Activated naive CD8-positive, alpha-beta T cell treated with anti-CD3 and anti-CD28 coated beads for 36 hours (primary cell): ENCODE results near the gene METTL16. TPM values are rescaled to one million over a fixed set of nuclear protein-coding genes. Genes with fewer than 3 reads are reported as not detected.

Experiments
- DNase-seq: peaks from one replicate; pipeline ENCODE4 v3.0.0; 2021
- H3K27ac Mint-ChIP-seq: one replicate; pipeline ENCODE4 v1.8.0; 2022; ENCODE audit warnings: mild to moderate bottlenecking, moderate library complexity, mixed read lengths
- H3K27me3 Mint-ChIP-seq: one replicate; pipeline ENCODE4 v1.8.0; 2022; ENCODE audit warnings: mild to moderate bottlenecking, mixed read lengths
- H3K36me3 Mint-ChIP-seq: one replicate; pipeline ENCODE4 v1.8.0; 2021; ENCODE audit warnings: mild to moderate bottlenecking, mixed read lengths
- H3K4me1 Mint-ChIP-seq: one replicate; pipeline ENCODE4 v1.8.0; 2021; ENCODE audit warnings: mixed read lengths
- H3K4me3 Mint-ChIP-seq: one replicate; pipeline ENCODE4 v1.8.0; 2022; ENCODE audit warnings: mild to moderate bottlenecking, moderate library complexity, mixed read lengths
- H3K9me3 Mint-ChIP-seq: one replicate; pipeline ENCODE4 v1.8.0; 2022; ENCODE audit warnings: mixed read lengths
- total RNA-seq, 2 experiments: library from RNA; stranded (reverse); gene quantifications; one replicate each; pipeline ENCODE4 v1.2.3, GENCODE V29; 2021

Gene METTL16
- total RNA-seq, 2 experiments from 2014 or later: 61.7 to 66.5 TPM

DNA sequence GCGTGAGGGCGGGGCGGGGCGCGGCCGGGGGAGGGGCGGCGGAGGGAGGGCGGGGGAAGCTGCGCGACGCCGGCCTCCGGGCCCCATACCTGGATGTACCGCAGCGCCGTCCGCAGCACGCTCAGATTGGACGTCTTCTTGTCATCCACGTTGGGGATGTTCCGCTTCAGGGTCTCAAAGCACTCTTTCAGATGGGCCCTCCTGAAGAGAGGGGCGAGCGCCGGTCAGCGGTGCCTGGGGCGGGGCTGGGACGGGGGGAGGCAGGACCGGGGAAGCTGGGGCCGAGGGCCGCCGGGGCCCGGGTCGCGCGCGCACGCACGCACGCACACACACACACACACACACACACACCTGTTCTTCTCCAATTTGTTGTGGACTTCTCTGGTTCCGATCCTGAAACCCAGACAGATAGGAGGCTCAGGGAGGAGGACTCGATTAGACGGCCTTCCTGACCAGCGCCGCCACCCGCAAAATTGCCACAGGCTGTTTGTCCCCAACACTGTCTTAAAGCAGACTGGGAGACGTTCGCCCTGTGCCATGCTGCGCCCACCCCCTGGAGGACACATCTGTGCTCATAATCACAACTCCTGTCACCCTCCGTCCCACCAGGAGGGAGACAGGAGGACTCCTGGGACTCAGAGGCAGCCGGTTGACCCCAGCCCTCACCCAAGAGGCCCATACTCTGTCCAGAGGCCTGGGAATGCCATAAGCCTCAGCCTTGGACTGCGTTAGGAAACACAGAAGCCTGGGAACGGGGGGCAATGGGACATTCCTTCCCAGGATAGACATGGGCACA, 117.5 kb downstream of the METTL16 start:
- H3K27me3 Mint-ChIP-seq: no peaks in the 10 kb centered on the region
- H3K36me3 Mint-ChIP-seq: peaks cover 16% of the 10 kb centered on the region
- peak overlapping the region; percentile 89 for H3K27ac Mint-ChIP-seq
- no peaks in the 10 kb centered on the region for H3K9me3 Mint-ChIP-seq
- peak overlapping the region; percentile 83 for H3K4me3 Mint-ChIP-seq
- DNase-seq: no peak
- H3K4me1 Mint-ChIP-seq: peaks cover 61% of the 10 kb centered on the region

DNA sequence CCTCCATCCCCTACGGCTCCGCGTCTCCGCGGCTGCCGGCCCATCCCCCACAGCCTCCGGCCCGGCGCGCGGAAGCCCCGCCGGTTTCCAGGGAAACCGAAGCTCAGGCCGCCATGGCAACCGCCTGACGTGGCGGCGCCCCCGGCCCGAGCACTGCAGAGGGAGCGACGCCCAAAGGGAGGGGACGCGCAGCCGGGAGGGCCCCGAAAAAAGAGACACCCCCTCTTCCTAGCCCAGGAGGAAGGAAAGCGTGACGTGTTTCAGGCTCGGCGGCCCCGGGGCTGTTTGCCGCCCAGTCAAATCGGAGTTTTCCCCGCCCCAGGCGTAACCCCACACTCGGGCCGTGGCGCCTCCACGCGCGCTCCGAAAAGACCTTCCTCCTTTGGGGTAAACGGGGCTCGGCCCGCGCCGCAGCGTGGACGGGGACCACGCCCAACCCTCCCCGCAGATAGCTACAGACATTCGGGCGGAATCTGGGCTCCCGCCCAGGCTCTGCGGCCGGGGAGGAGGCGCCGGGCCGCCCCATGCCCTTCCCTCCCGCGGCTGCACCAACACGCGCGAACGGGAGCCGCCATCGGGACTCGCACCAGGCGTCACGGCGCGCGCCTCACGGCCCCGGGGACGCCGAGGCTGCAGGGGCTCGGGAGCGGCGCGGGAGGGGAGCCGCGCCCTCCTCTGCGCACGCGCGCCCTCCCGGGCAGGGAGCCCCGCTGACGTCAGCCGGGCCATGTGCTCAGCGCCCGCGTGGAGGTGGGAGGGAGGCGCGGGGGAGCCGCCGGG, 118.3 kb downstream of the METTL16 start:
- Mint-ChIP-seq H3K4me3 (peak overlapping the region; percentile 82), H3K27ac (peak overlapping the region; percentile 94)

DNA sequence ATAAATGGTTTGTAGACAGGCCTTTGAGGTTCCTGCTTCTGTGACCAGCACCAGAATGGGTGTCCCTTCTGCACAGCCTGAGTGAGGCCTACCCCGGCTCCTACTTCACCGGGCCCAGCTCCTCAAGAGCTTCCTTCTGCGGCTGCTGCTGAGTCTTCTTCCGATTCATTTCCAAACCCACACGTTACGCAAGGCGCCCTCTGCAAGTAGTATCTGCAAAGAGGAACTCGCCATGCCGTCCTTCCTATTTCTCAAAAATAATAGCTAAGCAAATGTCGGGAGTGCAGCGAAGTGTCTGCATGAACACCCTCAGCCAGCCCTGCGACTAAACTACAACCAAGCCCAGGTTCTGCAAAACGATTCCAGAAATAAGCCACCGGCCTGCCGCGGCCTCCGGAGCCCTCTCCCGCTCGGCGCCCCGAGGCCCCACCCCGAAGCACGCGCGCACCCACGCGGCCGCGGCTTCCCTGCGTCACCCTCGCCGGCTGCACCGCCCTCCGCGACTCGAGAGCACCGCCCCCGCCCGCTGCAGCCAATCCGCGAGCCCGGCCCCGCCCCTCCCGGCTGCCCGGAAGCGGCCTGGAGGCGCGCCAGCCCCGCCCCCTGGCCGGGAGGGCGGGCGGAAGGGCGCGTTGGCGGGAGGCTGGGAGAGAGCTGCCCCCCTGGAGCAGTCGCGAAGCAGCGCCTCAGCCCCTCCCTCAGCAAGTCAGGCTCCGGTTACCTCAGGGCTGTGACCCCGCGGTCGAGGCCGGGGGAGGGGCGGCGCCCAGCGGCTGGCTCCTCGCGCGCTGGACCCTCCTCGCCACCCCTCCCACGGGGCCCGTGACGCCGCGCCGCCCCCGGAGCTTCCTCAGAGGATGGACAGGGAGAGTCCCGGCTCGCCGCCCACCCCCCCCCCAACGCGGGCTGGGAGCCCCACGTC, 119.2 kb downstream of the METTL16 start:
- peak overlapping the region; percentile 98 for H3K27ac Mint-ChIP-seq
- DNase-seq: peak; percentile 100
- peaks cover 50% of the 10 kb centered on the region for H3K4me1 Mint-ChIP-seq
- H3K27me3 Mint-ChIP-seq: no peaks in the 10 kb centered on the region
- H3K4me3 Mint-ChIP-seq: peak overlapping the region; percentile 93
- H3K9me3 Mint-ChIP-seq: no peaks in the 10 kb centered on the region
- H3K36me3 Mint-ChIP-seq: peaks cover 16% of the 10 kb centered on the region

More for the DNA sequence above, 118.3 kb downstream of the METTL16 start:
- Mint-ChIP-seq H3K36me3 (peaks cover 16% of the 10 kb centered on the region), H3K4me1 (peaks cover 58% of the 10 kb centered on the region), H3K27me3 (no peaks in the 10 kb centered on the region), H3K9me3 (no peaks in the 10 kb centered on the region)
- DNase-seq: peak; percentile 94

DNA sequence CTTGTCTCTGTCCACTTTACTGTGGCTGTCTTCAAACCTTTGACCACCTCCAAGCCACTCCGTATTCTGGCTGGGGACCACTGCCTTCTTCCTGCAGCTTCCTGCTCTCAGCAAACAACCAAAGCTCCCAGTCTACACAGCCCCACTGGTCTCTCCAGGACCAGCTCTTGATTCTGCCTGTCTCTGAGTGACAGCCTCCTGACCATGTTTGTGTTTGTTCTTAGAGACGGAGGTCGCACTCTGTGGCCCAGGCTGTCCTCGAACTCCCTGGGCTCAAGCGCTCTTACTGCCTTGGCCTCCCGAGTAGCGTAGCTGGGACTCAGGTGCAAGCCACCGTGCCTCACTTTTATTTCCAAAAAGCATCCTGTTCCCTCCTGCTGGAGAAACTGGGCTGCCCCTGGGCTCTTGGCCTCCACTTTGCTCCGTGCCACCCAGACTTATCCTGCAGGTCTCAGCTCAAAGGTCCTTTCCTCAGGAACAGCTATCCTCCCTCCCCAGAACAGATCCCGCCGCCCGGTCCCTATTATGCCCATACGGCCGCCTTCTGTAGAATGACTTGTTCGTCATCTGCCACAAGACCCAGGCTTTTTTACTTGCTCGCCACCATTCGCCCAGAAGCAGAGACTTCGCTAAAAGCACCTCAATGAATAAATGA, 120.0 kb downstream of the METTL16 start:
- Mint-ChIP-seq H3K4me3 (peak overlapping the region; percentile 93), H3K4me1 (peaks cover 42% of the 10 kb centered on the region), H3K36me3 (peaks cover 16% of the 10 kb centered on the region), H3K9me3 (no peaks in the 10 kb centered on the region), H3K27ac (peak overlapping the region; percentile 98), H3K27me3 (no peaks in the 10 kb centered on the region)
- no peak for DNase-seq

DNA sequence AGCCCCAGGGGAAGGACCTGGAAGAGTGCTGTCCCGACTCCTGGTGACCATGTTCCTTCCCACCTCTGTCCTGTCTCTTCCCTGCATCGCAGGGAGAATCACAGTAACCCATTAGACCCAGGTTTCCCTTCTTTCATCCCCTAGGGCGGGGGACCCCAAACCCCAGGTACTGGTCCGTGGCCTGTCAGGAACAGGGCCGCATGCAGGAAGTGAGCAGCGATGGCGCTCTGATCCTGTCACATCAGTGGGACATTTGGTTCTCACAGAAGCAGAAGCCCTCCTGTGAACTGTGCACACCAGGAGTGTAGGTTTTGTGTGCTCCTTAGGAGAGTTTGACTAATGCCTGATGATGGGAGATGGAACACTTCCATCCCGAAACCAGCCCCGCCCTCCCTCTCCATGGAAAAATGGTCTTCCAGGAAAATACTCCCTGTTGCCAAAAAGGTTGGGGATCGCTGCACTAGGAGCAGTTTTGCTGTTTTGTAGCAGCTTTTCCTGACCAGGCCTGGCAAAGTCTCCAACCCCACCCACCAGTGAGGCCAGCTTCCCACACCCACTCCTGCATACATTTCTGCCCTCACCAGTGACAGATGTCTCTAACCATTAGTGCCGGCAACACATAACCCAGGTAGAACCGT, 121.4 kb downstream of the METTL16 start:
- H3K9me3 Mint-ChIP-seq: no peaks in the 10 kb centered on the region
- no peaks in the 10 kb centered on the region for H3K27me3 Mint-ChIP-seq
- H3K36me3 Mint-ChIP-seq: peaks cover 16% of the 10 kb centered on the region
- no peak for DNase-seq
- peak overlapping the region; percentile 47 for H3K4me3 Mint-ChIP-seq
- peak overlapping the region; percentile 98 for H3K27ac Mint-ChIP-seq
- peaks cover 33% of the 10 kb centered on the region for H3K4me1 Mint-ChIP-seq

DNA sequence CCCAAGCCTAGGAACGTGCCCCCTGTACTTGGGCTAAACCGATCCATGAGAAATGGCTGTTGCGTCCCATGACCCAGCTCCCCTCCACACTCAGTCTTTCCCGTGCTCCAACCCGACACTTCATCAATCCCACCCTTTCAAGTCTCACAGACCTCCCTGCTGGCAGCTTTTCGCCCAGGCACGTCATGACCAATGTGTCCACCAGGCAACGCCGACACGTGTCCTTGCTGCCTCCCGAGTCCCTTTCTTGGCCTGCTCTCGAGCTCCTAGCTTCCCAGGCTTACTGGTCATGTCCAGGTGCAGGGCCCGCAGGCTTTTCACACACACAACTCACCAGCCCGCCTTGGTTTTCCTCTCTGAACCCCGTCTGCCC, 123.0 kb downstream of the METTL16 start:
- H3K4me1 Mint-ChIP-seq: peaks cover 27% of the 10 kb centered on the region
- H3K27me3 Mint-ChIP-seq: no peaks in the 10 kb centered on the region
- DNase-seq: no peak
- H3K27ac Mint-ChIP-seq: peak overlapping the region; percentile 23
- H3K9me3 Mint-ChIP-seq: no peaks in the 10 kb centered on the region
- no peak overlapping the region for H3K4me3 Mint-ChIP-seq
- H3K36me3 Mint-ChIP-seq: peaks cover 11% of the 10 kb centered on the region

DNA sequence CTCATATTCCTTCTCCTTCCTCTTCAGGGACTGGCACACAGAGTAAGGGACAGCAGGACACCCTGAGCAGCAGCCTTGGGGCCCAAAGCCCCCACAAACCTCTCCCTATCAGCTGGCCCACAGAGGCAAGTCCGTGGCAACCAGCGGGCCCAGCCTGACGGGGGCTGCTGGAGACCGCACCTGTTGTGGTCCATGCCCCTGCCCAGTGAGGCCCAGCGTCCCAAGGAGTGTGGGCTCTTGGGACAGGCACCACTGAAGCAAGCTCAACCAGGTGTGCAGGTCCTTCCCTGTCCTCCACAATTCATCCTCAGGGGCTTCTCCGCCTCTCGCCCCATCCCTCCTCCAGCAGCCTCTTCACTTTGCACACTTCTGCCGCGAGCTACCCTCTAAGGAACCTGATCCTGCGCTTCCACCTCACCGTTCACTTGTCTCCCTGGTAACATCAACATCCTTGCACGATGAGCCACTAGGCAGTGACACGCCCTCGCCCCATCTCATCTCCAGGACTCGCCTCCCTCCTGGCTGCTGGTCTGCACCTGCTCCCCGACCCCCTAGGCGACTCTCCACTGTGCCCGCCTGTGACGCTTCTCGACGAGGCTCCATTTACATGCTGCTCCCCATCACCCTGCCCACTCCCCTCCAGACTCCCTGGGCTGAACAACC, 123.5 kb downstream of the METTL16 start:
- Mint-ChIP-seq H3K27ac (no peak overlapping the region), H3K27me3 (no peaks in the 10 kb centered on the region), H3K9me3 (no peaks in the 10 kb centered on the region), H3K4me3 (no peak overlapping the region), H3K4me1 (peaks cover 27% of the 10 kb centered on the region), H3K36me3 (peaks cover 11% of the 10 kb centered on the region)
- DNase-seq: no peak

DNA sequence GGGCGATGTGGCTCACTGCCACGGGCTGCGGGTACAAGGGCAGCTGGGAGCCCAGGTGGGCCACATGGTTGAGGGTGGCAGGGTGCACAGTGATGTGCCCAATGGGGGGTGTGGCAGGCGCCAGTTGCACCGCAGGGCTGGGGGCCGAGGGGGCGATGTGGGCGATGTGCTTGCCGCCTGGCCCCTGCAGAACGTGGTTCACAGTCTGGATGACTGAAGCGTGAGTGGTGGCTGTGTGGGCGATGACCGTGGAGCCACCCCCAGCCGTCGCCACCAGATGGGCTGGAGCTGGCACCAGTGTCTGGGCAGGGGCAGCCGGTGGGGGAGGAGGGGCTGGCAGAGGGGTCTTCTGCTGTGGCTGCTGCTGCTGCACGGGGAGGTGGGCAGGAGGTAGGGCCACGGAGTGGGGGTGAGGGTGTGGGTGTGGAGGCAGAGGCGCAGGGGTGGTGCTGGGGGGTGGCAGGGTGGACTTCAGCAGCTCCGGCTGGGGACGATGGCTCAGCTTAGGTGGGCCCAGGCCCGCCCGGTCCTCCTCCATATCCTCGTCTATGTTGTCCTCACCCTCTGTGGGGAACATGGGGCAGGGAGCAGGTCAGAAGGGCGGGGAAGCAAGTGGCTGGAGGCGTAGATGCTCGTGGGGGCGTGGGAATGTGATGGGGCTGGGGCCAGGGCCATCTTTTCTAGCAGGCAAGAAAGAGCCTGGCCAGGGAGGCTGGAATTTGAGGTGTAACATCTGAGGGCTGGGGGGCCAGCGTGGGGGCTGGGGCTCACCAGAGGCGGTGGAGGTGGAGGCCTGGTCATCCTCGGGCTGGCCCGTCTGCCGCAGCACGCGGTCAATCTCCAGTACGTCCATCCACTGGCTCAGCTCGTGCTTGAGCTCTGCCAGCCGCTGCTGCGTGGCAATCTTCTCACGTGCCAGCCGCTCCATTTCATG, 124.3 kb downstream of the METTL16 start:
- H3K27ac Mint-ChIP-seq: no peak overlapping the region
- H3K4me3 Mint-ChIP-seq: no peak overlapping the region
- no peak for DNase-seq
- H3K27me3 Mint-ChIP-seq: no peaks in the 10 kb centered on the region
- peaks cover 30% of the 10 kb centered on the region for H3K4me1 Mint-ChIP-seq
- H3K36me3 Mint-ChIP-seq: peaks cover 11% of the 10 kb centered on the region
- H3K9me3 Mint-ChIP-seq: no peaks in the 10 kb centered on the region

DNA sequence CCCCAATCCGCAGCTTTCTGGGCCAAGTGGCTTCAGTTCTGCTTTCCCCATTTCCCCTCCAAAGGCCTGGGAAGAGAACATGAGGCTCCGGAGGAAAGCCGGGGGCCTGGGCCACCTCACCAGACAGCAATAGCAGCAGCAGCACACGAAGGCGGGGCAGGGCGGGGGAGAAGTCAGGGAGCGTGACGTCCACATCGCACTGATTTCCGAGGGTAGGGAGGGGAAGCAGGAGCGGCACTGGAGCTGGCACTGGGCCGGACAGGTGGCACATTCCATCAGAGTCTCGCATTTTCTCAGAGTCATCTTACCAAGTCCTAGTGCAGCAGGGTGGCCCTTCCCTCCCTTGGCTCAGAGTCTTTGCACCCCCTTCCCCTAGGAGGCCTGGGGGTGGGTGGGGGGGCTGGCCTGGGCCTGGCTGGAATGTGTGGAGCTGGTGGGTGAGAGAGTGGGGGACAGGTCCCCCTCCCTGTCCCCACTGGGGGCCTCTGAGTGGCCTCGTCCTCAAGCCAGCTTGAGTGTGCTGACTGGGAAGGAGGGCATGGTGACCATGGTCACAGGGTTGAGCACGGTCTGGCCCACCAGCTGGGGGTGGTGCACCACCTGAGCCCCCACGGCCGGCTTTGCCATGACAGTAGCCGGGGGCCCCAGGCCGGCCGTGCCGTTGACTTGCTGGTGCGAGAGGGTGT, 125.1 kb downstream of the METTL16 start:
- Mint-ChIP-seq H3K9me3 (no peaks in the 10 kb centered on the region), H3K36me3 (peaks cover 3% of the 10 kb centered on the region), H3K27me3 (no peaks in the 10 kb centered on the region), H3K27ac (no peak overlapping the region), H3K4me1 (peaks cover 23% of the 10 kb centered on the region), H3K4me3 (no peak overlapping the region)
- DNase-seq: no peak

DNA sequence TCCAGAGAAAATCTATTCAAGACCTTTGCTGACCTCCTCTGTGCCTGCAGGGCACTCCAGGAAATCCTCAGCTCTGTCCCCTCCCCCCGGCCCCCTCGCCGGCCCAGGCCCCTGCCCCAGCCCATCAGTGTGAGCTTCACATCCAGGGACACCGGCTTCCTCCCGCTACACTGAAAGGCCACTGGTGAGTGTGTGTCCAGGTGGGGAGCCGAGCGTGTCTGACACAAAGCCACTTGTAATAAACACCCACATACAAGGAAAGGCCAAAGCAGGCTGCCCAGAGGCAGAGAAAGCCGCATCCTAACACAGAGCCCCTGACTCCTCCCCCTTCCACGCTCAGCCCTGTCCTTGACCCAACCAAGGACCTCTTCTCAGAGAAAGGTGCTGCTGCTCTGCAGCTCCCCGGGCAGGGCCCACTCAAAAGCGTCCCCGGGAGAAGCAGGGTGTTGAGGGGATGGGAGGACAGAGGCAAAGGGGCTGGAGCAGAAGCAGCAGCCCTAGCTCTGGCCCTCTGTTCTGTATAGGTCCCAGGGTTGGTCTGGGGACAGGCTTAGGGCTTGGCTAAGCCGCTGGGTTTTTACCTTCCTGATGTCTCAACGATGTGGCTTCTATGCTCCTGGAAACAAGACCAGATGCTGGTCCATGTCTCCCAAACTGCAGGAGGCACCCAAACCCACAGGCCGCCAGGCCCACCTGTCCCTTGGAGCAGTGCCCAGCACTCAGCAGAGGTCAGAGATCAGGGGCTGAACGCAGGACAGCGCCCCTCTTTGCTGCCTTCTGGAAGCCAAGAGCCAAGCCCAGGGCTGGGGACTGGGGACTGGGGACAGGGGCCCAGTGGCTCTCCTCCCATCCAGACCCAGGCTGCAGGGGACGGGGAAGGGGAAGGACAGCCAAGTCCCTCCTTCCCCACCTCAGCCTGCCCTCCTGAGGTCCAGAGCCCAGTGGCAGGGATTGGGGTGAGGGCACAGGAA, 126.2 kb downstream of the METTL16 start:
- H3K4me1 Mint-ChIP-seq: peaks cover 15% of the 10 kb centered on the region
- no peaks in the 10 kb centered on the region for H3K9me3 Mint-ChIP-seq
- no peak overlapping the region for H3K4me3 Mint-ChIP-seq
- no peaks in the 10 kb centered on the region for H3K36me3 Mint-ChIP-seq
- DNase-seq: no peak
- H3K27me3 Mint-ChIP-seq: no peaks in the 10 kb centered on the region
- peak overlapping the region; percentile 8 for H3K27ac Mint-ChIP-seq

DNA sequence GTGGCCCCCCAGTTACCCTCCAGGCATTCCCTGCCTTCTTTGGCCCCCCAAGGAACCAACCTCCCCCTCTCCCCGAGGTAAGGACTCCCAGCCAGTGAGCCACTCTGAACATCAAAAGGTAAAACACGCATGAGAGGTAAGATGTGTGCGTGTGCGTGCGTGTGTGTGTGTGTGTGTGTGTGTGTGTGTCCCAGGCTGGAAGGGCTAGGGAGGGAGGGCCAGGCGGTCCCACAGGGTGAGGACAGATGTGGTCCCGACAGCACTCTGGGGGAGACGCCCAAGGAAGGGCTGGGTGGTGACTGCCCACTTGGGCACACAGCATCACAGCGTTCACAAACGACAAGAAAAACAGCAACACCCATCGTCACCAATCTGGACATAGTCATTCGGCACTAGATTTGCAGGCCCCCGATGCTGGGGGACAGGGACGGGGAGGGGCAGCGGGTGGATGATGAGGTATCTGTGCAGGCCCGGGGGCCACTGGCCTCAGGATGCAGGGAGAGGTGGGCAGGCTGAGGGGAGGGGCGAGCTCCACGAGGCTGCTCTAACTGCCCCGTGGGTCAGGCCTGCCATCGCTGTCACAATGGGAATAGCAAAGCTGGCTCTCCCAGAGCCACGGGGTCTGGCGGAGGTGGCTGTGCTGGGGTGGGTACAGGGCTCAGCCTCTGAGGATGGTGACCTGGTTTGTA, 127.1 kb downstream of the METTL16 start:
- peak overlapping the region; percentile 34 for H3K27ac Mint-ChIP-seq
- no peak overlapping the region for H3K4me3 Mint-ChIP-seq
- H3K36me3 Mint-ChIP-seq: no peaks in the 10 kb centered on the region
- H3K27me3 Mint-ChIP-seq: no peaks in the 10 kb centered on the region
- no peak for DNase-seq
- H3K4me1 Mint-ChIP-seq: peaks cover 7% of the 10 kb centered on the region
- no peaks in the 10 kb centered on the region for H3K9me3 Mint-ChIP-seq
